NCI-H128 (cell line): Measurements from ENCODE around the gene CD8A.

Experiments
- DNase-seq: peaks from one replicate; lab custom pipeline; 2025; ENCODE audit not compliant: unreplicated experiment; lab: John Stamatoyannopoulos, UW

CD8A gene

GRCh38 chr2:86781363-86781762, 9.3 kb downstream of the CD8A start:
- DNase-seq, result no peak

- DNase-seq, result no peak
Observed at GRCh38 chr2:86779971-86780370, 10.7 kb downstream of the CD8A start.

GRCh38 chr2:86778957-86779356, 11.8 kb downstream of the CD8A start:
- no peak for DNase-seq

DNA sequence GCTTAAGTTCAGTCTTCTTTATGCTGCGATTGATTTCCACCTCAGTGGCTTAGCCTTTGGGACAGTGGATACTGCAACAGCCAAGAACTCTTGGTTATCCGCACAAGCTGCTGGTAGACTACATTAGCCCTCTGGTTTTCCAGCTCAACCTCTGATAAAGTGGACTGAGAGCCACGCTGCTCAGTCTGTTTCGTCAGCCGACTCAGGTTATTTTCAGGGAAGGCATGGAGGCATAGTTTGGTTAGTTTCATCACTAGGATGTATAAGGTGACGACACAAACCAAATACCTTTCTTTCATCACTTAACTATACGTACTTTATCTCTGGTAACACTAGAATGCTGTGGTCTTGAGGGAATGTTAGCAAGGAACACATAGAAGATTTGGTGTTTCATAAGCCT, 14.2 kb downstream of the CD8A start:
- no peak for DNase-seq

- no peak for DNase-seq
Observed at GRCh38 chr2:86775338-86775737, 15.4 kb downstream of the CD8A start.

- DNase-seq, result no peak
Observed at GRCh38 chr2:86774862-86775261, 15.9 kb downstream of the CD8A start.

- no peak for DNase-seq
Observed at GRCh38 chr2:86772611-86773010, 18.1 kb downstream of the CD8A start.

DNA sequence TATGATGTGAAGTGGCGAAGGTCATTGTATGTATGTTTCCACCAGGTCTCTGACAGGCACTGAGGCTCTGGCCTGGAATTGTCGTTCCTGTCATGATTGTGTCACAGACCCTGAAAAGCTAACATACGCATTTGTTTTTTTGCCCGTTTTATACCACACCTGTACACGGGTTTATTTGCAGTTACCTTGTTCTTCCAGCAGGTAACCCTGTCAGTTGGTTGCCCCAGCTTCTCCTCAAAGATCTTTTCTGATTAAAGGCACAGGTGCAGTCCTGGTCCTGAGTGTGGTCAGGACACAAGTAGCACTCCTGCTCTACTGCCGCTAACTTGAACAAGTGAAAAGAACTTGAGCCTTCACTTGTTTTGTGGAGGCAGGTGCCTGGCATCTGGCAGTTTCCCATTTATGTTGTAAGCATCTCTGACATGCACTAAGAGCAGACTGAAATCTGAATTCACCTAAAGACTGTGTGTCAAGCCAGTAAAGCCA, 19.9 kb downstream of the CD8A start:
- DNase-seq, result no peak

DNA sequence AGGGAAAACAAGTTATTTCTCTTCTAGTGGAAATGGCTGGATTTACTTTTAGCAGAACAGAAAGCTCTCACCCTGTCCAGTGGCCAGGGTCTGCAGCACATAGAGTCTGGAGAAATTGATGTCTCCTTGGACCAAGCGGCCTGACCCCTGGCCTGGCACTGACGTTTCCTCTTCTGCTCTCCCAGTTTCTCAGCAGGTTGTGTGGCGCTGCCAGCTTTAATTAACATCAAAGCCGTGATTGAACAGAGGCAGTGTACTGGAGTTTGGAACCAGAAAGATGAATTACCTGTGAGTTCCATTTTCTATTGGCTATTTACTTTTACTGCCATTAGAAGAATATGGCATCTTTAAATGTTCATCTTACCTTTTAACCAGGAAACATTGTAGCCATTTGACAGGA, 20.9 kb downstream of the CD8A start:
- no peak for DNase-seq

DNA sequence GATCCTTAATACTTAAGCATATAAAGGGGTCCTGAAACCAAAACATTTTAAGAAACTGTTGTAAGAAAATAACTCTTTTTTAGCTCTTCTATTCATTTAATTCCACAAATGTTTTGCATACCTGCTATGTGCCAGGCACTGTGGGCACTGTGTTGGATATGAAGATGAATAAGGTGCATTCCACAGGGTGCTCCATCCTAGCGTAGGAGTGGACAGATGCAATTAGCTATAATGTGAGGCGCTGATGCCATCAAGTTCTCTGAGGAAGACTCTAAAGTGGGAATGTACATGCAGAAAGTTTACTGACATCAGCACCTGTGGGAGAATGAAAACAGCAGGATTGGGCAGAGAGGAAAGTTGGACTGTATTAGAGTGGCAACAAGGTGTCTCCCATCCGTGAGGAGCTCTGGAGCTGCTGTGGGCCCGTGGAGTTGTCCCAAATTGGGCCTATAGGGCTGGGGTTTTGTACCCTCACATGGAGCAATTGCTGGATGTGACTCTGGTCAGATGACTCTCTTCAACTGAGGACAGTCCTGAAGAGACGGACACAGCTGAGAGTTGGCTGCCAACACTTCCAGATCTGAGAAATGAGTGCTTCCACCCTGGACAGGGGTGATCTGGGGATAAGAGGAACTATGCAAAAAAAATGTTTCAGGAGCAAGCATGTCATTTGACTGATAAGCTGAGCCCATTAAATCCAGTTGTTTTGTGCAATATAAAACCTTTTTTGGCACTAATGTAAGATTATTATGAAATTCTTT, 22.3 kb downstream of the CD8A start:
- DNase-seq, result no peak

- DNase-seq, result no peak
Observed at GRCh38 chr2:86765310-86765695, 25.4 kb downstream of the CD8A start.

GRCh38 chr2:86764661-86765309, 25.9 kb downstream of the CD8A start:
- no peak for DNase-seq

DNA sequence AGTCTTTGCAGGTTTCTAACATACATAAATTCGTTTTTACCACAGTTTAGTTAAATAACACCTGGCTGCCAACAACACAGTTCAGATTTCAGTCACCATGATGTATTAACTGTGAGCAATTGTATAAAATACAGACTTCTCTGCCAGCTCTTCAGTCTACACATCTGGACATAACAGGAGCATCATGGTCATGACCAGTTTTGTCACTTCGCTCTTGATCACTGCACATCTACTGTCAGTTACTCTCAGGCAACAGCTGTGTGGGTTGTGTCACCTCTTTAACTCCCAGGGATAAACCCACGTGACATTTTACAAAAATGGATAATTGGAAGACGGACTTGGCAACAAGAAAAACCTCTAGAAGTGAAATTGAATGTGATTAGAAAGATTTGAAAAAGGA, 30.3 kb downstream of the CD8A start:
- no peak for DNase-seq

- no peak for DNase-seq
Observed at GRCh38 chr2:86758405-86758804, 32.3 kb downstream of the CD8A start.

DNA sequence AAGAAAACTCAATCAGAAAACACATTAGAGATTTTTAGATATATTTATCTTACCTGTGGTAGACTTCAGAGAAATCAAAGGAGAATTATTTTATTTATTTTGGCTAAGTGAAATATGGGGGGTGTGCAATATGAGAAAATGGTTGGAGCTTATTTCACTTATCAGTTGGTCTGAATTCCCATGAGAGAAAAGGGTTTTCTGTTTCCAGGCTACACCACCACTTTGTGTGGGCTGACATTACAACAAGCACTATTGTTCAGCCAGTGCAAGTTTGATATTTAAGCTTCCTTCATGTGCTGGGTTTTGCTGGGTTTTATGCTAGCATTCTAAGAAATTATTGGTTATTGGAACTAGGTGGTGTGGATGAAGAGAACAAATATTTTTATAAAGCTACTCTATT, 37.1 kb downstream of the CD8A start:
- DNase-seq, result no peak

DNA sequence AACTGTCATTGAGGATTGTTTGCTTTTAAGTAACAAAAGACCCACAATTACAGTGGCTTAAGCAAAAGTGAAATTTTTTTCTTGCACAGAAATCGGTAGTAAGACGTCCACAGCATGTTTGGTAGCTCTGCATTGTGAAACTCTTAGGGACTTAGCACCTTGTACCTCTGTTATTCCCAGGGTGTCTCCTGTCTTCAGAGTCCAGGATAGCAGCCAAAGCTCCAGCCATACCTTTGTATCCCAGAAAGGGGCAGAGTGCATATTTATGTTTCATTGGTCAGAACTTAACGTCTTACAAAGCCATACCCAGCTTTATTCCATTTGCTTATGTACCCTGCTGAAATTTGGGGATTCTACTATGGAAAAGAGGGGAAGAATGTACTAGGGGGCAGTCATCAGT, 37.8 kb downstream of the CD8A start:
- DNase-seq, result no peak

GRCh38 chr2:86751778-86752177, 38.9 kb downstream of the CD8A start:
- no peak for DNase-seq

- no peak for DNase-seq
Observed at GRCh38 chr2:86750240-86750839, 40.4 kb downstream of the CD8A start.

GRCh38 chr2:86747711-86748639, 42.7 kb downstream of the CD8A start:
- DNase-seq, result no peak

DNA sequence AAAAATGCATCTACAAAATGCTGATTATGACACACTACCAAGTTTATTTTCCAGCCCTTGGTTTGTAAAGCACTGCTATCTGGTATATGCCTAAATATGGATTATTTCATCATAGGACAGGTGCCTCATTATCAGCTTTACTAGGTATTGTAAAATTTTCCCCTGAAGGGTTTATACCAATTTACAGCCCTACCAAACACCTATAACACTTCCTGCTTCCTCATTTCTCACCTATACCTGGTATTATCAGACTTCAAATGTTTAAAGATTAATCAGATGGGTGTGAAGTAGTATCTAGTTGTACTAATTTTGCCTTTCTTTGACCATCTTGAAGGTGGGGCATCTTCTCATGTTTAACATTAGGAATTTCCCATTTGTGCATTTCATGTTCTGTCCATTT, 43.8 kb downstream of the CD8A start:
- no peak for DNase-seq

- no peak for DNase-seq
Observed at GRCh38 chr2:86744152-86744551, 46.6 kb downstream of the CD8A start.
